H1 (cell line): ENCODE results near the gene EXD3. TPM values are rescaled to one million over a fixed set of nuclear protein-coding genes. Genes with fewer than 3 reads are reported as not detected.

Source experiments
- CTCF ChIA-PET: fragments of 300-600 bp; sonication (Branson Sonifier 250); formaldehyde crosslinking; loops from one replicate; lab custom pipeline; 2021; ENCODE audit not compliant: partially characterized antibody; lab: Charles Lee
- POLR2A ChIA-PET: fragments of 300-600 bp; sonication (Branson Sonifier 250); formaldehyde crosslinking; loops from one replicate; lab custom pipeline; 2021; ENCODE audit warnings: inconsistent platforms; ENCODE audit not compliant: partially characterized antibody; lab: Charles Lee
- DNase-seq, 2 experiments: peaks; one replicate each; pipeline versions ENCODE4 v3.0.0 to v3.0.0-alpha.2; 2010 to 2022; ENCODE audit warnings: low spot score in 2 of 2, low read depth in 1 of 2, mixed read lengths in 1 of 2
- FAIRE-seq: peaks from 2 replicates; lab custom pipeline; 2011; peaks lifted over from hg19 to GRCh38; lab: Jason Lieb, UNC
- H2AFZ ChIP-seq: 2 replicates; pipeline ENCODE4 v1.8.1; 2012; ENCODE audit warnings: low read length, inconsistent platforms
- H2AK5ac ChIP-seq: 2 replicates; pipeline ENCODE4 v1.6.1; 2013; ENCODE audit warnings: low read depth, low read length
- H2BK120ac ChIP-seq: replicated peaks from 2 replicates; pipeline ENCODE3; 2013; ENCODE audit warnings: low read depth, low read length, inconsistent platforms
- H2BK12ac ChIP-seq: 2 replicates; pipeline ENCODE4 v1.6.1; 2013; ENCODE audit warnings: low read depth, low read length
- H2BK15ac ChIP-seq: 2 replicates; pipeline ENCODE4 v1.6.1; 2013; ENCODE audit warnings: low read length
- H2BK20ac ChIP-seq: 2 replicates; pipeline ENCODE4 v1.6.1; 2013; ENCODE audit warnings: low read length
- H2BK5ac ChIP-seq: 2 replicates; pipeline ENCODE4 v1.6.1; 2013; ENCODE audit warnings: low read depth, low read length
- H3K14ac ChIP-seq: 2 replicates; pipeline ENCODE4 v1.6.1; 2013; ENCODE audit warnings: inconsistent platforms; ENCODE audit not compliant: insufficient read length
- H3K18ac ChIP-seq: 2 replicates; pipeline ENCODE4 v1.6.1; 2013; ENCODE audit warnings: low read length; ENCODE audit errors: extremely low read depth
- H3K23ac ChIP-seq: 2 replicates; pipeline ENCODE4 v1.6.1; 2013; ENCODE audit warnings: inconsistent platforms; ENCODE audit not compliant: insufficient read length
- H3K23me2 ChIP-seq: 2 replicates; pipeline ENCODE4 v1.6.1; 2013; ENCODE audit warnings: low read depth, low read length
- H3K27ac ChIP-seq: 2 replicates; pipeline ENCODE4 v1.6.1; 2011; ENCODE audit warnings: low read depth, low read length, inconsistent platforms
- H3K27me3 ChIP-seq, 4 experiments: replicated peaks in 1 of 4; 1 replicate in 1 of 4; 2 replicates in 3 of 4; pipeline versions ENCODE4 v1.6.1 to v1.8.1; 2011 to 2013; ENCODE audit warnings: low read length in 3 of 4, mild to moderate bottlenecking in 3 of 4, inconsistent platforms in 2 of 4, mixed read lengths in 2 of 4, moderate library complexity in 1 of 4; ENCODE audit not compliant: control insufficient read depth in 3 of 4, insufficient read depth in 3 of 4; ENCODE audit errors: extremely low read depth in 1 of 4
- H3K36me3 ChIP-seq, 4 experiments: 2 replicates each; pipeline versions ENCODE4 v1.6.1 to v1.8.1; 2011 to 2013; ENCODE audit warnings: mild to moderate bottlenecking in 4 of 4, low read length in 3 of 4, moderate library complexity in 2 of 4, control low read depth in 1 of 4, inconsistent platforms in 1 of 4; ENCODE audit not compliant: insufficient read depth in 4 of 4, control insufficient read depth in 2 of 4
- H3K4ac ChIP-seq: replicated peaks from 2 replicates; pipeline ENCODE3; 2013; ENCODE audit warnings: low read length, low read depth, mixed read lengths, inconsistent platforms; ENCODE audit not compliant: insufficient read length
- H3K4me1 ChIP-seq, 4 experiments: replicated peaks in 1 of 4; 1 replicate in 1 of 4; 2 replicates in 3 of 4; pipeline versions ENCODE4 v1.6.1 to v1.8.1; 2011 to 2013; ENCODE audit warnings: low read length in 3 of 4, inconsistent platforms in 2 of 4, mixed read lengths in 1 of 4; ENCODE audit not compliant: insufficient read depth in 4 of 4, control insufficient read depth in 3 of 4
- H3K4me2 ChIP-seq, 2 experiments: 2 replicates each; pipeline versions ENCODE4 v1.6.1 to v1.8.1; 2011 to 2013; ENCODE audit warnings: low read depth in 2 of 2, low read length in 2 of 2, control low read depth in 1 of 2, inconsistent platforms in 1 of 2, mild to moderate bottlenecking in 1 of 2; ENCODE audit not compliant: insufficient read depth in 1 of 2
- H3K4me3 ChIP-seq, 4 experiments: fragments of 200-600, 300-600 bp in 1 of 4; sonication (generic), shearing (Covaris generic), sonication (Bioruptor Twin) in 1 of 4; 2 replicates each; pipeline versions ENCODE4 v1.5.1 to v1.8.1; 2011 to 2016; ENCODE audit warnings: low read length in 4 of 4, low read depth in 3 of 4, control low read depth in 2 of 4, inconsistent platforms in 2 of 4, mild to moderate bottlenecking in 2 of 4, mixed read lengths in 1 of 4, moderate library complexity in 1 of 4; ENCODE audit not compliant: insufficient read depth in 2 of 4; ENCODE audit errors: extremely low read depth in 1 of 4
- H3K56ac ChIP-seq: replicated peaks from 2 replicates; pipeline ENCODE3; 2013; ENCODE audit warnings: low read depth, mild to moderate bottlenecking, mixed read lengths, low read length, inconsistent platforms; ENCODE audit not compliant: insufficient read length
- H3K79me1 ChIP-seq: 2 replicates; pipeline ENCODE4 v1.6.1; 2013; ENCODE audit warnings: low read depth, low read length, control low read depth
- H3K79me2 ChIP-seq, 2 experiments: 2 replicates each; pipeline versions ENCODE4 v1.6.1 to v1.8.1; 2012 to 2013; ENCODE audit warnings: low read length in 2 of 2, mild to moderate bottlenecking in 2 of 2, inconsistent platforms in 1 of 2; ENCODE audit not compliant: insufficient read depth in 2 of 2, control insufficient read depth in 1 of 2
- H3K9ac ChIP-seq, 4 experiments: replicated peaks in 1 of 4; 1 replicate in 1 of 4; 2 replicates in 3 of 4; pipeline versions ENCODE4 v1.6.1 to v1.8.1; 2011 to 2013; ENCODE audit warnings: low read depth in 3 of 4, low read length in 3 of 4, control low read depth in 2 of 4, mild to moderate bottlenecking in 2 of 4, moderate library complexity in 2 of 4, inconsistent platforms in 1 of 4; ENCODE audit errors: extremely low read depth in 1 of 4
- H3K9me3 ChIP-seq, 2 experiments: 2 replicates each; pipeline versions ENCODE4 v1.6.1 to v1.8.1; 2012 to 2013; ENCODE audit warnings: mild to moderate bottlenecking in 2 of 2, moderate library complexity in 2 of 2, control low read depth in 1 of 2, inconsistent platforms in 1 of 2, low read depth in 1 of 2, low read length in 1 of 2, mixed read lengths in 1 of 2; ENCODE audit not compliant: insufficient read depth in 2 of 2
- H4K20me1 ChIP-seq, 2 experiments: replicated peaks in 1 of 2; 2 replicates each; pipeline versions ENCODE3 to v1.8.1; 2011 to 2013; ENCODE audit warnings: inconsistent platforms in 2 of 2, low read length in 2 of 2, mild to moderate bottlenecking in 1 of 2; ENCODE audit not compliant: insufficient read depth in 2 of 2, control insufficient read depth in 1 of 2
- H4K5ac ChIP-seq: 2 replicates; pipeline ENCODE4 v1.6.1; 2013; ENCODE audit warnings: low read length, low read depth, mixed read lengths, inconsistent platforms; ENCODE audit not compliant: insufficient read length
- H4K8ac ChIP-seq: 2 replicates; pipeline ENCODE4 v1.8.0; 2013; ENCODE audit warnings: mild to moderate bottlenecking, moderate library complexity, low read length, inconsistent platforms; ENCODE audit not compliant: insufficient read depth; ENCODE audit errors: extremely low read depth
- H4K91ac ChIP-seq: replicated peaks from 2 replicates; pipeline ENCODE3; 2013; ENCODE audit warnings: low read length, mixed read lengths, inconsistent platforms; ENCODE audit not compliant: insufficient read length
- WGBS, 2 experiments: shearing (Covaris generic) in 1 of 2; methylation state at CpG; one replicate each; pipeline versions ENCODE4 v1.1.6 to v1.1.7; 2013 to 2015; ENCODE audit warnings: low lambda C conversion rate in 2 of 2, mixed read lengths in 2 of 2, inconsistent platforms in 1 of 2, low coverage in 1 of 2, missing lambda C conversion rate in 1 of 2; ENCODE audit not compliant: insufficient replicate concordance in 2 of 2, insufficient coverage in 1 of 2, insufficient read length in 1 of 2; ENCODE audit errors: extremely low coverage in 1 of 2, missing lambda C conversion rate in 1 of 2; 5-methylcytosine and 5-hydroxymethylcytosine counted together
- polyA plus RNA-seq, 7 experiments: library from polyadenylated mRNA; depleted of rRNA in 3 of 7; stranded (reverse) in 5 of 7; unstranded in 2 of 7; fragments of >200 nt in 5 of 7; fragments of 200-250 nt in 2 of 7; gene quantifications; 1 replicate in 5 of 7; 2 replicates in 1 of 7; 4 replicates in 1 of 7; pipeline versions ENCODE4 v1.2.1 to v1.2.3, GENCODE V29; 2011 to 2013; ENCODE audit warnings: missing spikeins in 2 of 7, mixed read lengths in 2 of 7
- total RNA-seq: library from RNA; stranded (reverse); fragmentation: NEBNext Ultra II Directional; extraction: Animal tissue kit (Norgen Biotek cat#: 25700); gene quantifications from 2 replicates; pipeline ENCODE4 v1.2.1, GENCODE V29; 2021

Gene EXD3
- total and polyA plus RNA-seq, 2 of the 8 experiments (the other 6 are each of a cell fraction or from before 2014, with no cell fraction given), result 7.2 to 9.4 TPM

DNA sequence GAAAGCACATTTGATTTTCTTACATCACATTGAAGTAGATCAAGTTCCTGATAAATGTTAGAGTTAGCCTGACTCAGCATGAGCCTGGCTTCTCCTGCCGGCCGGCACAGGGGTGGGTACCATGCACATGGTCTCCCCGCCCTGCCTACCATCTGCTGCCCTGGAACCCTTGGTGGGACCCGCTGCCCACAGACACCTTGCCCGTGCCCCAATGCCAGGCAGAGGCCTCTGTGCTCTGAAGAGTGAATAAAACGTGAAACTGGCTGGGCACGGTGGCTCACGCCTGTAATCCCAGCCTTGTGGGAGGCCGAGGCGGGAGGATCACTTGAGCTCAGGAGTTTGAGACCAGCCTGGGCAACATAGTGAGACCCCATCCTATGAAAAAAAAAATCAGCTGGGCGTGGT, 17.3 kb downstream of the EXD3 start:
- WGBS, 2 experiments, result 90% methylated on average over 8 of the region's 11 CpGs; no CpG with 5 or more reads in 1 of the 2 experiments
- no peak overlapping the region for H4K5ac ChIP-seq
- H2BK120ac ChIP-seq, result no peak overlapping the region
- no peak overlapping the region for H3K56ac ChIP-seq
- no peaks in the 10 kb centered on the region for H3K79me2 ChIP-seq
- no peak overlapping the region for H3K27ac ChIP-seq
- no peak overlapping the region for H2BK15ac ChIP-seq
- H4K20me1 ChIP-seq, result peaks cover 0 to 4% of the 10 kb centered on the region in 2 experiments
- H2BK5ac ChIP-seq, result no peak overlapping the region
- no peak overlapping the region for H4K8ac ChIP-seq
- H3K23me2 ChIP-seq, result peaks cover 6% of the 10 kb centered on the region; the same call in 1 of the 2 replicates
- no peaks in the 10 kb centered on the region for H3K36me3 ChIP-seq
- no peak overlapping the region for H3K18ac ChIP-seq
- ChIA-PET POLR2A (interaction anchor here (1.4 kb wide), 1 partner anchor 104 kb away, joined by 4 read pairs; the partner anchor contains the start of gene NRARP), CTCF (interaction anchor here (0.6 to 2.0 kb wide), 3 partner anchors 23 to 112 kb away, joined by 3 to 5 read pairs (median 3); no protein-coding TSS in a partner anchor)
- H3K4me3 ChIP-seq, result no peak overlapping the region
- no peak for DNase-seq
- H3K4me2 ChIP-seq, result no peak overlapping the region; a peak in 1 of 4 replicates
- 0 out of 2 replicates have a peak, but pooled peaks cover 2% of the 10 kb centered on the region for H3K79me1 ChIP-seq
- no peak for FAIRE-seq
- H3K23ac ChIP-seq, result no peak overlapping the region
- H3K14ac ChIP-seq, result no peak overlapping the region
- no peak overlapping the region for H2BK12ac ChIP-seq
- peaks cover 0 to 4% (median 2%) of the 10 kb centered on the region in 4 experiments; a peak in 6 of 7 replicates for H3K4me1 ChIP-seq
- no peak overlapping the region for H3K9ac ChIP-seq
- no peak overlapping the region for H2AFZ ChIP-seq
- 0 out of 2 replicates have a peak overlapping the region, but pooled peaks have one; percentile 65 for H2AK5ac ChIP-seq
- no peaks in the 10 kb centered on the region; a peak in 1 of 4 replicates for H3K9me3 ChIP-seq
- H4K91ac ChIP-seq, result no peak overlapping the region
- H3K27me3 ChIP-seq, result peaks cover 0 to 3% (median under 1%) of the 10 kb centered on the region in 4 experiments; a peak in 2 of 7 replicates
- no peak overlapping the region for H3K4ac ChIP-seq
- H2BK20ac ChIP-seq, result no peak overlapping the region
